ENCODE data around the gene SGMS2.

GRCh38 chr4:107778784-107779530 lies 45.8 kb upstream of the SGMS2 start:
- TF ChIP-seq, protein P1, sequence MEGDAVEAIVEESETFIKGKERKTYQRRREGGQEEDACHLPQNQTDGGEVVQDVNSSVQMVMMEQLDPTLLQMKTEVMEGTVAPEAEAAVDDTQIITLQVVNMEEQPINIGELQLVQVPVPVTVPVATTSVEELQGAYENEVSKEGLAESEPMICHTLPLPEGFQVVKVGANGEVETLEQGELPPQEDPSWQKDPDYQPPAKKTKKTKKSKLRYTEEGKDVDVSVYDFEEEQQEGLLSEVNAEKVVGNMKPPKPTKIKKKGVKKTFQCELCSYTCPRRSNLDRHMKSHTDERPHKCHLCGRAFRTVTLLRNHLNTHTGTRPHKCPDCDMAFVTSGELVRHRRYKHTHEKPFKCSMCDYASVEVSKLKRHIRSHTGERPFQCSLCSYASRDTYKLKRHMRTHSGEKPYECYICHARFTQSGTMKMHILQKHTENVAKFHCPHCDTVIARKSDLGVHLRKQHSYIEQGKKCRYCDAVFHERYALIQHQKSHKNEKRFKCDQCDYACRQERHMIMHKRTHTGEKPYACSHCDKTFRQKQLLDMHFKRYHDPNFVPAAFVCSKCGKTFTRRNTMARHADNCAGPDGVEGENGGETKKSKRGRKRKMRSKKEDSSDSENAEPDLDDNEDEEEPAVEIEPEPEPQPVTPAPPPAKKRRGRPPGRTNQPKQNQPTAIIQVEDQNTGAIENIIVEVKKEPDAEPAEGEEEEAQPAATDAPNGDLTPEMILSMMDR (IDR thresholded peaks at IDR 0.05), result no peak
- TF ChIP-seq, protein P2, sequence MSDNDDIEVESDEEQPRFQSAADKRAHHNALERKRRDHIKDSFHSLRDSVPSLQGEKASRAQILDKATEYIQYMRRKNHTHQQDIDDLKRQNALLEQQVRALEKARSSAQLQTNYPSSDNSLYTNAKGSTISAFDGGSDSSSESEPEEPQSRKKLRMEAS (CRISPR knock-in tag; IDR thresholded peaks at IDR 0.05), result no peak
- TF ChIP-seq JUN (CRISPR knock-in tag; IDR thresholded peaks at IDR 0.05) (no peak), GABPB1 (CRISPR knock-in tag; IDR thresholded peaks at IDR 0.05) (no peak), ZNF317 (CRISPR knock-in tag; IDR thresholded peaks at IDR 0.05; ENCODE audit: borderline replicate concordance, low read depth) (no peak), CREB1 (CRISPR knock-in tag; IDR thresholded peaks at IDR 0.05) (no peak), MYBL2 (CRISPR knock-in tag; IDR thresholded peaks at IDR 0.05) (no peak), AFF4 (CRISPR knock-in tag; IDR thresholded peaks at IDR 0.05; ENCODE audit: borderline replicate concordance) (no peak)
- TF ChIP-seq, protein P3, sequence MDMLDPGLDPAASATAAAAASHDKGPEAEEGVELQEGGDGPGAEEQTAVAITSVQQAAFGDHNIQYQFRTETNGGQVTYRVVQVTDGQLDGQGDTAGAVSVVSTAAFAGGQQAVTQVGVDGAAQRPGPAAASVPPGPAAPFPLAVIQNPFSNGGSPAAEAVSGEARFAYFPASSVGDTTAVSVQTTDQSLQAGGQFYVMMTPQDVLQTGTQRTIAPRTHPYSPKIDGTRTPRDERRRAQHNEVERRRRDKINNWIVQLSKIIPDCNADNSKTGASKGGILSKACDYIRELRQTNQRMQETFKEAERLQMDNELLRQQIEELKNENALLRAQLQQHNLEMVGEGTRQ (CRISPR knock-in tag; IDR thresholded peaks at IDR 0.05), result no peak
